Subcutaneous adipose tissue (tissue), 4 donors: ENCODE measurements around the gene DMWD. TPM values are rescaled to one million over a fixed set of nuclear protein-coding genes. Genes with fewer than 3 reads are reported as not detected.

Experiments used
- total RNA-seq, 4 donors: library from RNA; depleted of rRNA; stranded (reverse); fragments of >200 nt; gene quantifications; one replicate each; pipeline ENCODE4 v1.1.0, GENCODE V29; 2016
- TF ChIP-seq, protein P1 (sequence below): fragments of 450-650 bp; IDR thresholded peaks from one replicate; pipeline ENCODE4 v1.5.1; 2016; ENCODE audit warnings: low read depth, mild to moderate bottlenecking, control low read depth, antibody characterized with exemption, moderate library complexity

DMWD gene
- total RNA-seq, 4 donors from 2014 or later, result 8.3 to 58.4 (median 16.6) TPM

DNA sequence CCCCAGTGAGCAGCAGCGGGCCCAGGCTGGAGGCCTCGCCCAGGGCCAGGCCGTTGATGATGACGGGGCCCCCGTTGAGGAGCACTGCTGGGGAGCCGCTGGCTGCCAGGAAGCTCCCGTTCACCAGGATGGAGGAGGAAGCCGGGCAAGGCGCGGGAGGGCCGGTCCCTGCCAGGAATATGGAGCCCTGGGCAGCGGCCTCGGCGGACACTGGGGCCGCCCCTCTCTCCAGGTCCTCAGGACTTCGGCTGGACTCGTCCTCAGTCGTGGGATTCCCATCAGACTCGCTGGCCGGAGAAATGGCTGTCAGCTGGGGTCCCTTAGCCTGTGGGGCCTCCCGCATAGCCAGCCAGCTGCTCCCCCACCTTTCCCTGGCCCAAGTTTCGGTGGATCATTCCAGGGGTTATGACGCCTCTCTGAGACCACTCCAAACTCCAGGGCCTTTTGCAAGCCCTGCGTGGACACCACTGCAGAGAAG, 25.7 kb downstream of the DMWD start:
- TF ChIP-seq, protein P1, sequence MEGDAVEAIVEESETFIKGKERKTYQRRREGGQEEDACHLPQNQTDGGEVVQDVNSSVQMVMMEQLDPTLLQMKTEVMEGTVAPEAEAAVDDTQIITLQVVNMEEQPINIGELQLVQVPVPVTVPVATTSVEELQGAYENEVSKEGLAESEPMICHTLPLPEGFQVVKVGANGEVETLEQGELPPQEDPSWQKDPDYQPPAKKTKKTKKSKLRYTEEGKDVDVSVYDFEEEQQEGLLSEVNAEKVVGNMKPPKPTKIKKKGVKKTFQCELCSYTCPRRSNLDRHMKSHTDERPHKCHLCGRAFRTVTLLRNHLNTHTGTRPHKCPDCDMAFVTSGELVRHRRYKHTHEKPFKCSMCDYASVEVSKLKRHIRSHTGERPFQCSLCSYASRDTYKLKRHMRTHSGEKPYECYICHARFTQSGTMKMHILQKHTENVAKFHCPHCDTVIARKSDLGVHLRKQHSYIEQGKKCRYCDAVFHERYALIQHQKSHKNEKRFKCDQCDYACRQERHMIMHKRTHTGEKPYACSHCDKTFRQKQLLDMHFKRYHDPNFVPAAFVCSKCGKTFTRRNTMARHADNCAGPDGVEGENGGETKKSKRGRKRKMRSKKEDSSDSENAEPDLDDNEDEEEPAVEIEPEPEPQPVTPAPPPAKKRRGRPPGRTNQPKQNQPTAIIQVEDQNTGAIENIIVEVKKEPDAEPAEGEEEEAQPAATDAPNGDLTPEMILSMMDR, result no peak

DNA sequence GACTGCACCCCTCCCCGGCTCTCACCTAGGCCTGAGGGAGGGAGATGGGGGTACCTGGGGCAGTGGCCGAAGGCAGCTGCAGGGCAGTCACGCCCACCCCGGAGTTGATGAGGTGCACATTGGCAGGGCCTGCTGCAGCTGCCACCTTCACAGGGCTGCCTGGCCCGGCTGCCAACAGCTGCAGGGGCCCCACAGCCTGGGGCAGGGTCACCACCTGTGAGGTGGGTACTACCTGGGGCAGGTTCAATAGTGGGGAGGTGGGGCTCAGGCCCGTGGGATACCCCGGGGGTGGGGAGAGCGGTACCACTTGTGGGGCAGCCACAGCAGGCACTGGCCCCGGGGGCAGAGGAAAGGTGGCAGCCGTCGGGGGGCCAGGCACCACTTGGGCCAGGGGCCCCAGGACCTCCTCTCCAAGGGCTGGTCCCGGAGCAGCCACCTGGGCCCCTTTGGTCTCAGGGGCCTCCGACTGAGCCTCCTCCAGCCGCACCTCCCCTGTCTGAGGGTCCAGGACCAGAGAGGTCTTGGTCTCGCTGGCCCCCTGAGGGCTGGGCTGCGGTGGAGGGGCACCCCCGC, 26.3 kb downstream of the DMWD start:
- TF ChIP-seq, protein P1, result no peak

DNA sequence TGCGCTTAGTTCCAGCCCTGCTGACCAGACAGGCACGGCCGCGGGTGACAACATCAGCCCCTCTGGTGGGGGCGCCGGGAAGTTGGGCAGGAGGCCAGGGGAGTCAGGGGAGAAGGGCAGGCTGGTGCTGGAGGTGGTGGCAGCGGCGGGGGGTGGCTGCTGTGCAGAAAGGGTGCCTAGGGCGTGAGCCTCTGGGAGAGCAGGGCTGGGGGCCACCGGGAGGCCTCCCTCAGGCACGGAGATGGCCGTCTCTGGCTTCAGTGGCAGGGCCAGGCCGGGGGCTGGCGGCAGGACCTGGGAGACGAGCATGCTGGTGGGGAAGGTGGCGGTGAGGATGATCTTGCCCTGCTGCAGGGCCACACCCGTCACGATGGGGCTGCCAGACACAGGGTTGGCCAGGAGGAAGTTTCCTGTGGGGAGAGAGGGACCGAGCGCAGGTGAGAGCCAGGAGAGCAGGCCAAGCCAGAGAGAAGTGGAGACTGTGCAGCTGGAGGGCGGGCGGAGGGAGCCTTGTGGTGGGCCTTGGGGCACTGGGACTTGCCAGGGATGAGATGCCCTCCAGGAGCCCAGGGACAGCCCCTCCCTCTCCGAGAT, 26.8 kb downstream of the DMWD start:
- TF ChIP-seq, protein P1, result no peak

DNA sequence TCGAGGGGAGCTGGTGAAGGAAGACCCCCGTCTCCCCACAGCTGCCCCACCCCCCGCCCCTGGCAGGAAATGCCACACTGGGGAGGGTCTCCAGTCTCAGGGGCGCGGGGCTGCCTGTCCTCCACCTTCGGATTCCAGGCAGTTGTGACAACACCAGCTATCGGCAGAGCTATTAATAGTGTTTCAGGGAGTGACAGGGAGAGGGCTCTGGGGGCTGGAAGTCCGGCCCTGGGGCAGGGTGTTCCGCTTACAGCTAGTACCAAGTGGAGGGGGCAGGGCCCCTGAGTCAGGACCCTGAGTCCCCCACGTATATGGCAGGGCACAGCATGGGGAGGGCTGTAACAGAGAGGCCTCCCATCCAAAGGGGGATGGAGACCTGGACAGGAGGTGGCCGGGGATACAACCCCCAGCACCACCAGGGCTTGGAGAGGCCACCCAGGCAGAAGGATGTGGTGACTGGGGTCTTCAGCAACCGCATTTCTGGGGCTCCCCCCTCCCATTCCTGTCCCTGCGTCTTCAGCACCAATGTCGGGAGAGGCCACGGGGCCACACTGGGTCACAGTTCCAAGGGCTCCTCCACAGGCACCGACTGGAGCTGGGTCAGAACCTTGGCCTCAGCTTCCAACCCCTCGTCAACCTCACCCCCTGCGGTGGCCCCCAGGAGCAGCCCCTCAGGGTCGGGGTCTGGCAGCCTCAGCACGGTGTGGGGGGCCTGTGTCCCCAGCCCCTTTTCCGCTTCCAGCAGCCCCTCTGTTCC, 27.5 kb downstream of the DMWD start:
- TF ChIP-seq, protein P1, result no peak

- TF ChIP-seq, protein P1, result no peak
These were observed 28.2 kb downstream of the DMWD start for GRCh38 chr19:45764475-45764874.

- TF ChIP-seq, protein P1, result no peak
These were observed 28.9 kb downstream of the DMWD start for GRCh38 chr19:45763691-45764294.
